ENCODE results near the gene LRAT.

LRAT gene

GRCh38 chr4:154778264-154778663 lies 34.5 kb downstream of the LRAT start:
- no peak for ATAC-seq

- ATAC-seq: no peak
Measured at GRCh38 chr4:154779362-154779947, 35.7 kb downstream of the LRAT start.

GRCh38 chr4:154781126-154781982 lies 37.6 kb downstream of the LRAT start, which contains the start of gene RBM46:
Gene RBM46, plus strand, starts transcription at chr4:154781272. Its CDS starts 15,481 bp downstream, at chr4:154796753.
- no peak for ATAC-seq

GRCh38 chr4:154781983-154782293 lies 38.1 kb downstream of the LRAT start:
- no peak for ATAC-seq
